ENCODE data around the gene DR1. TPM values are rescaled to one million over a fixed set of nuclear protein-coding genes. Genes with fewer than 3 reads are reported as not detected.

DR1 gene
- total and polyA plus RNA-seq, 2 of the 8 experiments (the other 6 are each of a cell fraction or from before 2014, with no cell fraction given) = 13.1 to 62.3 TPM

- H3K9me3 ChIP-seq (ENCODE audit: insufficient read depth in 2 of 2, low read depth in 1 of 2, low read length in 1 of 2) = no peaks in the 10 kb centered on the region
- H3K9ac ChIP-seq (replicated peaks in 1 of 4; ENCODE audit: extremely low read depth in 1 of 4, low read depth in 3 of 4, low read length in 3 of 4) = no peak overlapping the region
- no peak overlapping the region for H3K4ac ChIP-seq (replicated peaks; ENCODE audit: insufficient read length, low read depth, low read length)
- H3K56ac ChIP-seq (replicated peaks; ENCODE audit: insufficient read length, low read depth, low read length) = no peak overlapping the region
- no peak overlapping the region; the same call in 1 of the 2 replicates for H3K18ac ChIP-seq (ENCODE audit: extremely low read depth, low read length)
- H2BK20ac ChIP-seq (ENCODE audit: low read length) = no peak overlapping the region
- POLR2A ChIA-PET (ENCODE audit: partially characterized antibody) = no interaction called here
- H2BK120ac ChIP-seq (replicated peaks; ENCODE audit: low read depth, low read length) = no peak overlapping the region
- H3K4me1 ChIP-seq (replicated peaks in 1 of 4; ENCODE audit: control insufficient read depth in 3 of 4, insufficient read depth in 4 of 4, low read length in 3 of 4) = peaks cover 0 to 2% (median under 1%) of the 10 kb centered on the region in 4 experiments; a peak in 1 of 7 replicates
- no peak for DNase-seq (ENCODE audit: low read depth in 1 of 2, low spot score in 2 of 2)
- no peak for FAIRE-seq
- H4K5ac ChIP-seq (ENCODE audit: insufficient read length, low read depth, low read length) = no peak overlapping the region
- H2BK12ac ChIP-seq (ENCODE audit: low read depth, low read length) = no peak overlapping the region
- H3K36me3 ChIP-seq (ENCODE audit: control insufficient read depth in 2 of 4, insufficient read depth in 4 of 4, low read length in 3 of 4) = no peaks in the 10 kb centered on the region
- no peak overlapping the region for H4K91ac ChIP-seq (replicated peaks; ENCODE audit: insufficient read length, low read length)
- no peak overlapping the region for H2AK5ac ChIP-seq (ENCODE audit: low read depth, low read length)
- H4K8ac ChIP-seq (ENCODE audit: extremely low read depth, insufficient read depth, low read length) = no peak overlapping the region
- no peak overlapping the region for H3K4me2 ChIP-seq (ENCODE audit: insufficient read depth in 1 of 2, low read depth in 2 of 2, low read length in 2 of 2)
- no peaks in the 10 kb centered on the region for H4K20me1 ChIP-seq (replicated peaks in 1 of 2; ENCODE audit: control insufficient read depth in 1 of 2, insufficient read depth in 2 of 2, low read length in 2 of 2)
- no peak overlapping the region for H2BK15ac ChIP-seq (ENCODE audit: low read length)
- CTCF ChIA-PET (ENCODE audit: partially characterized antibody) = interaction anchor here (0.7 to 1.7 kb wide), 5 partner anchors 13 to 240 kb away, joined by 3 to 5 read pairs (median 3); no protein-coding TSS in a partner anchor
- H3K23ac ChIP-seq (ENCODE audit: insufficient read length) = no peak overlapping the region
- H3K14ac ChIP-seq (ENCODE audit: insufficient read length) = no peak overlapping the region
- H3K79me2 ChIP-seq (ENCODE audit: control insufficient read depth in 1 of 2, insufficient read depth in 2 of 2, low read length in 2 of 2) = no peaks in the 10 kb centered on the region
- H3K79me1 ChIP-seq (ENCODE audit: low read depth, low read length) = no peaks in the 10 kb centered on the region
- no peak overlapping the region for H2BK5ac ChIP-seq (ENCODE audit: low read depth, low read length)
- H3K4me3 ChIP-seq (ENCODE audit: extremely low read depth in 1 of 4, insufficient read depth in 2 of 4, low read depth in 3 of 4, low read length in 4 of 4) = no peak overlapping the region
- no peak overlapping the region for H3K27ac ChIP-seq (ENCODE audit: low read depth, low read length)
- WGBS, 2 experiments (ENCODE audit: extremely low coverage in 1 of 2, insufficient coverage in 1 of 2, insufficient read length in 1 of 2, insufficient replicate concordance in 2 of 2, low coverage in 1 of 2, low lambda C conversion rate in 2 of 2, missing lambda C conversion rate in 1 of 2) = 79% methylated on average over 5 of the region's 5 CpGs; no CpG with 5 or more reads in 1 of the 2 experiments
- H3K27me3 ChIP-seq (replicated peaks in 1 of 4; ENCODE audit: control insufficient read depth in 3 of 4, extremely low read depth in 1 of 4, insufficient read depth in 3 of 4, low read length in 3 of 4) = no peaks in the 10 kb centered on the region
- no peak overlapping the region for H2AFZ ChIP-seq (ENCODE audit: low read length)
- no peaks in the 10 kb centered on the region; the same call in 1 of the 2 replicates for H3K23me2 ChIP-seq (ENCODE audit: low read depth, low read length)
- TF ChIP-seq EGR1 (IDR thresholded peaks at IDR 0.05; ENCODE audit: borderline replicate concordance, low read depth, low read length) = no peak
- no peak for TF ChIP-seq TAF1 (IDR thresholded peaks at IDR 0.05; ENCODE audit: low read depth, low read length)
- no peak for TF ChIP-seq ZNF274 (IDR thresholded peaks at IDR 0.05; ENCODE audit: borderline replicate concordance, extremely low read depth, low read length)
- TF ChIP-seq BRCA1 (IDR thresholded peaks at IDR 0.05; ENCODE audit: low read depth, low read length) = no peak
- TF ChIP-seq CEBPB (IDR thresholded peaks at IDR 0.05; ENCODE audit: low read depth, low read length) = no peak
- no peak for TF ChIP-seq POU5F1 (IDR thresholded peaks at IDR 0.05; ENCODE audit: low read depth, low read length)
- TF ChIP-seq GABPA (IDR thresholded peaks at IDR 0.05; ENCODE audit: borderline replicate concordance, insufficient read depth, low read length) = no peak
- no peak for TF ChIP-seq EP300 (IDR thresholded peaks at IDR 0.05; ENCODE audit: borderline replicate concordance in 1 of 2, low read depth in 2 of 2, low read length in 2 of 2)
- TF ChIP-seq USF2 (IDR thresholded peaks at IDR 0.05; ENCODE audit: low read length) = no peak
- no peak for TF ChIP-seq RFX5 (IDR thresholded peaks at IDR 0.05; ENCODE audit: borderline replicate concordance, low read depth, low read length)
- no peak for TF ChIP-seq ATF3 (IDR thresholded peaks at IDR 0.05; ENCODE audit: insufficient read depth, low read depth, low read length)
- no peak for TF ChIP-seq TBP (IDR thresholded peaks at IDR 0.05; ENCODE audit: low read depth, low read length)
These were observed 43.6 kb upstream of the DR1 start for GRCh38 chr1:93302078-93302477.
